DOHH2 (cell line): ENCODE results near the gene P2RY10.

ENCODE experiments used
- CTCF ChIP-seq: fragments of 200-600 bp; sonication (generic); IDR thresholded peaks from one replicate; pipeline ENCODE4 v1.5.1; 2014; ENCODE audit warnings: antibody characterized with exemption, mild to moderate bottlenecking, low read depth, low read length; ENCODE audit not compliant: poor library complexity, severe bottlenecking
- EZH2phosphoT487 ChIP-seq: fragments of 200-600 bp; sonication (generic); IDR thresholded peaks from 2 replicates; pipeline ENCODE4 v1.6.1; 2017; ENCODE audit warnings: borderline replicate concordance, mild to moderate bottlenecking, antibody characterized with exemption, low read length, moderate library complexity, mixed read lengths

- no peak for TF ChIP-seq CTCF
- TF ChIP-seq EZH2phosphoT487, result no peak
Measured at GRCh38 chrX:78997870-78998558, 52.8 kb downstream of the P2RY10 start.
